ENCODE data around the gene C1R. TPM values are rescaled to one million over a fixed set of nuclear protein-coding genes. Genes with fewer than 3 reads are reported as not detected.

Gene C1R
- 159 and 432 TPM in 2 replicates for total RNA-seq

GRCh38 chr12:7092229-7092985, at the start of gene C1R:
TSS of gene C1R (minus strand) at chr12:7092445. CDS start at chr12:7092388, 57 bp downstream.

DNA sequence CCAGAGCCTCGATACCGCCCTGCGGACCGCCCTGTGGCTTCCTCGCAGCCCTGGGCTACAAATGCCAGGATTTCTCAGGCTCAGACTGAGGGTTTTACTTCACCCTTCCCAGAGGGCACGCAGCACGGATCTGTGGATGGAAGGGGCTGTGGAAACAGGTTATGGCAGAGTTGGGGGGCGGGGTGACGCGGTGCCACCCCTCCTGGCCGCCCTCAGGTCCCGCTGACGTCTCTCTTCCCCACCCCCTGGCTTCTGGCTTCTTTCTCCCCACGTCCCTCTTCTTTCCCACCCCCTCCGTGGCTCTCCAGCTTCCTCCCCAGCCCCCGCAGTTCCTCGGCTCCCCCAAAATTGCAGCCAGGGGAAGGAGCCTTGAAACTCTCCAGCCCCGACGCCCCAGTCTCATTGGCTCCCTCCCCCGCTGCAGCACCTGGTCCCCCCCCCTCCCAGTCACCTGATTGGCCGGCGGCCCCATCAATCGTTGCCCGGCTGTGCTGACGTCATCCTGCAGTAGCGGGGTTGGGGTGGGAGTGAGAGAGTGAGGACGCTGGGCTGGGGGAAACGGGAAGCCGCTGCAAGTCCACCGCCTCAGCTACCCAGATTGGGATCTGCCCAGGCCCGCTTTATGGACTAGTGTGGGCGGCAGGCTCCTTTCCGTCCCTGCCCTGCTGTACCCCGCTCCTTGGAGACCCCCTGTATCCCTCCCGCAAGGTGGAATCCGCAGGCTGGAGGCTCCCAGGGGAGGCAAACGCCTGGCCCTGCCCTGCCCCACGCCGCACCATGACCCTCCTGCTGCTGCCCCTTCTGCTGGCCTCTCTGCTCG, 37.8 kb upstream of the C1R start, which contains the start of gene CLSTN3:
Gene CLSTN3 (plus strand): TSS at position 500 of the 820 bp plus-strand sequence. CDS start 278 bp downstream, at position 778.

DNA sequence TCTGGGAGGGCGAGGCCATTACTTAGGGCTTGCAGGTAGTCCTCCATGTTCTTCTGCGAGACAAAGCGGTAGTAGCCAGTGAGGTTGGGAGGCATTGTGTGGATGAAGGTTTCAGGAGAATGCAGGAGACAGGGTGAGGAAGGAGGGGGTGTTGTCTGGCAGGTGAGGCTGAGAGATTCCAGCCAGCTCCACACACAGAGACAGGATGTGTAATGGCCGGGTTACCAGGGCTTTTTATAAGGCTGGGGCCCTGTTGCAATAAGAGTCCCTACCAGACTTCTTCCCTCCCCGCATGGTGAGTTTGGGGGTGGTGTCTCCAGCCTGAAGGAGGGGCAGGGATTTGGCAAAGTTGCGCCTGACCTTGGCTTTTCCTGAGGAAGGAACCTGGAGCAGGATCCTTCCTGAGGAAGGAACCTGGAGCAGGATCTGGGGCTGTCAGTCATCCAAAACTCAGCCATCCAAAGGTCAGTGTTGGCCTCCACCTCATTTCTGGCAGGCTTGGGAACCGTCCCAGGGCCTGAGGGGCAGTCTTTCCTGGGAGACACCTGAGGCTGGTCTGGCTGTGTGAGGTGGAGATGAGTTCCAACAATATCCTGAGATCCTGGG, 36.5 kb upstream of the C1R start, which contains the start of gene RBP5:
Gene RBP5 (minus strand): TSS at position 209 of the 606 bp plus-strand sequence. CDS start 114 bp downstream, at position 95.

DNA sequence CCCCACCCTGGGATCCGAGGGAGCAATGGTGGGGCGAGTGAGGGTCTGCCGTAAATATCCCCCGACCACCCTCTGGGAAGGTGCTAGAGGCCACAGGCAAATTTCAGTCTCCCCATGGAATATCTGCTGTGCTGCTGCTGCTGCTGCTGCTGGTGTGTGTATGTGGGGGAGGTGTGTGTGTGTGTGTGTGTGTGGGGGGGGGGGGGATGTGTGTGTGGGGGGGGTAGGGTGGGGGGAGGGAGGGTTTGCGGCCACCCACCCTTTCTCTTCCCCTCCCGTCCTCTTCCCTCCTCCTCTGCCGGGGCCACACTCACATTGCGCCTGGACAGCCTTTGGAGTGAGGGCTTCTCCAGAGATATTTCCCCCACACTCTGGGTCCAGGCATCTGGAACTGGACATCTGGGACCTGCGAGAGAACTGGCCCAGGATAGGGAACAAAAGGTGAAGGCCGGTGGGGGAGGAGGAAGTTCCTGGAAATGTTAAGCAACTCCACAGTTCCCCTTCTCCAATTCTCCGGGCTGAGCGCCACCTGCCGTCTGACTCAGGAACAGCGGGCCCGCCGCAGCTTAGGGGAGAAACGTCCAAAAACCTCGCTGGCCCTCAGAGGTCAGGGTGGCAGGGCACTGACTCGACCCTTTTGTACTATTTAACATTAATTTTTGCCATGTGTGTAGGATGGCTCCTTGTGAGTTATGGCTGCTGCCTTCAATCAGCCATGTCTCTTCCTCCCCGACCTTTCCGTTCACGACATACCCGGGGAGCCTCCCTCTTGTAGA, 16.7 kb upstream of the C1R start, which contains the start of gene C1RL:
Gene C1RL (minus strand): TSS at position 419 of the 776 bp plus-strand sequence. CDS start 34 bp downstream, at position 385.

DNA sequence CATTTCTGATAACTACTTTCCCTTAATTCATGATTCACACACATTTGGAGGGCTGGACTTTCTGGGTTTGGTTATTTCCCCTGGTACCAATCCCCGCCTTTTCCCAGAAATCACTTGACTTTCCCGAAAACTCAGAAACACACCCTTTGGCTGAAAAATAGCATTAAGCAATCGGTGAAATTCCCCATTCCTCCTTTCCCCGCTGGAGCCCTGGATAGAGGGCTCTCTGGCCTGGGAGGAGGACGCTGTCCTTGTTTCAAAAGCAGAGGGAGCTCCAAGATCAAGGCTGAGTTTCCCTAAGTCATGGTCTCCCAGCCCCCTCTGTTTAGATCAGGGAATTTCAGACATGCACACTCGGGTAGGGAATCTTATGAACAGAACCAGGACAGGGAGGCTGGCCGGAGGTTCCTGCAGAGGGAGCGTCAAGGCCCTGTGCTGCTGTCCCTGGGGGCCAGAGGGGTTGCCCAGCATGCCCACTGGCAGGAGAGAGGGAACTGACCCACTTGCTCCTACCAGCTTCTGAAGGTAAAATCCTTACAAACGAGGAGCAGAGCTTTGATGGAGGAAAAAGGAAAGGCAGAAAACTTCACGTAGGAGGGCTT, 31.8 kb downstream of the C1R start, which contains the start of gene C1S:
Gene C1S (plus strand): TSS at position 366 of the 602 bp plus-strand sequence. CDS start 1,195 bp downstream, outside the sequence.

Other genes starting within 250 kb of the C1R start
- 3.3 and 25.9 TPM in 2 replicates for gene CDCA3, start 241.2 kb downstream of the C1R start, total RNA-seq
- gene USP5, start 240.3 kb downstream of the C1R start, total RNA-seq = 97.8 and 134 TPM in 2 replicates
- 1,080 and 1,447 TPM in 2 replicates for gene TPI1, start 224.9 kb downstream of the C1R start, total RNA-seq
- gene SPSB2, start 219.1 kb downstream of the C1R start, total RNA-seq = 6.3 and 14.1 TPM in 2 replicates
- gene LRRC23, start 187.6 kb downstream of the C1R start, total RNA-seq = 13.2 and 14.9 TPM in 2 replicates
- 20.1 and 29.3 TPM in 2 replicates for gene ENO2, start 177.9 kb downstream of the C1R start, total RNA-seq
- 16.9 and 31.9 TPM in 2 replicates for gene ATN1, start 164.5 kb downstream of the C1R start, total RNA-seq
- not detected in 2 replicates for gene RNU7-1, start 148.6 kb downstream of the C1R start, total RNA-seq
- gene C12orf57, start 148.4 kb downstream of the C1R start, total RNA-seq = 61.5 and 94.6 TPM in 2 replicates
- under 0.01 TPM in 1 of 2 replicates, not detected in the other for gene PTPN6, start 141.1 kb downstream of the C1R start, total RNA-seq
- 176 and 184 TPM in 2 replicates for gene PHB2, start 121.8 kb downstream of the C1R start, total RNA-seq
- gene EMG1, start 121.5 kb downstream of the C1R start, total RNA-seq = 35.2 and 55.0 TPM in 2 replicates
- gene LPCAT3, start 74.0 kb downstream of the C1R start, total RNA-seq = 15.1 and 17.9 TPM in 2 replicates
- 307 and 827 TPM in 2 replicates for gene C1S, start 31.7 kb downstream of the C1R start, total RNA-seq
- 50.2 and 82.0 TPM in 2 replicates for gene C1RL, start 16.8 kb upstream of the C1R start, total RNA-seq
- gene RBP5, start 36.4 kb upstream of the C1R start, total RNA-seq = 0.33 TPM in 1 of 2 replicates, not detected in the other
- 19.4 and 25.9 TPM in 2 replicates for gene CLSTN3, start 37.9 kb upstream of the C1R start, total RNA-seq
- gene PEX5, start 97.2 kb upstream of the C1R start, total RNA-seq = 33.9 and 44.8 TPM in 2 replicates
- gene ACSM4, start 211.6 kb upstream of the C1R start, total RNA-seq = not detected in 2 replicates

All from smooth muscle cell of trachea (primary cell).